ENCODE results near the gene TM9SF2. TPM values are rescaled to one million over a fixed set of nuclear protein-coding genes. Genes with fewer than 3 reads are reported as not detected.

Gene TM9SF2, protein sequence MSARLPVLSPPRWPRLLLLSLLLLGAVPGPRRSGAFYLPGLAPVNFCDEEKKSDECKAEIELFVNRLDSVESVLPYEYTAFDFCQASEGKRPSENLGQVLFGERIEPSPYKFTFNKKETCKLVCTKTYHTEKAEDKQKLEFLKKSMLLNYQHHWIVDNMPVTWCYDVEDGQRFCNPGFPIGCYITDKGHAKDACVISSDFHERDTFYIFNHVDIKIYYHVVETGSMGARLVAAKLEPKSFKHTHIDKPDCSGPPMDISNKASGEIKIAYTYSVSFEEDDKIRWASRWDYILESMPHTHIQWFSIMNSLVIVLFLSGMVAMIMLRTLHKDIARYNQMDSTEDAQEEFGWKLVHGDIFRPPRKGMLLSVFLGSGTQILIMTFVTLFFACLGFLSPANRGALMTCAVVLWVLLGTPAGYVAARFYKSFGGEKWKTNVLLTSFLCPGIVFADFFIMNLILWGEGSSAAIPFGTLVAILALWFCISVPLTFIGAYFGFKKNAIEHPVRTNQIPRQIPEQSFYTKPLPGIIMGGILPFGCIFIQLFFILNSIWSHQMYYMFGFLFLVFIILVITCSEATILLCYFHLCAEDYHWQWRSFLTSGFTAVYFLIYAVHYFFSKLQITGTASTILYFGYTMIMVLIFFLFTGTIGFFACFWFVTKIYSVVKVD
- total RNA-seq, result 116 and 124 TPM in 2 replicates

GRCh38 chr13:99501184-99501847 is at the start of gene TM9SF2:
Gene TM9SF2, plus strand, starts transcription at chr13:99501472. Its CDS starts 135 bp downstream, at chr13:99501607.

GRCh38 chr13:99606324-99607066 is 105.2 kb downstream of the TM9SF2 start, which contains the start of gene CLYBL:
Gene CLYBL, plus strand, starts transcription at chr13:99606690.

Other genes starting within 250 kb of the TM9SF2 start
- not detected in 2 replicates for gene GPR18, start 243.1 kb upstream of the TM9SF2 start, total RNA-seq
- gene GPR183, start 194.1 kb upstream of the TM9SF2 start, total RNA-seq, result 0.18 TPM in 1 of 2 replicates, not detected in the other
- 0.86 and 1.9 TPM in 2 replicates for gene CLYBL, start 105.2 kb downstream of the TM9SF2 start, total RNA-seq

Measured in myometrial cell (primary cell).